ENCODE data around the gene ZNF407. TPM values are rescaled to one million over a fixed set of nuclear protein-coding genes. Genes with fewer than 3 reads are reported as not detected.

The ZNF407 gene
- total RNA-seq, 3 donors from 2014 or later = 13.1 to 13.8 (median 13.4) TPM

DNA sequence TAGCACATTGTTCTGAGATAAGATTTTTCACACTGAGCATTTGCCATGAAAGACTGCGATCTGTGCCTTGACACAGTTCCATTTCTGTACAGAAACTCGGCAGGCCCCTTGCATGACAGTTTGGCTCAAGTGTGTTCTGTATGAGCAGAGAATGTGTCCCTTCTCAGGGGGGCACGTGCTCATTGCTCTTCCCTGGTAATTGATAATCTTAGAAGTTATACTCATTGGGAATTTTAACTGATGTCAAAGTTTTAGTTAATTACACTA lies 440.0 kb downstream of the ZNF407 start:
- H3K36me3 Mint-ChIP-seq (ENCODE audit: insufficient read depth) = peaks cover 3% of the 10 kb centered on the region
- ATAC-seq (no peak), DNase-seq (no peak)
- H3K9me3 Mint-ChIP-seq = no peaks in the 10 kb centered on the region
- H3K4me1 Mint-ChIP-seq (ENCODE audit: low read depth) = no peaks in the 10 kb centered on the region
- no peaks in the 10 kb centered on the region for H3K27me3 Mint-ChIP-seq (ENCODE audit: low read depth)
- no peak overlapping the region for H3K4me3 Mint-ChIP-seq

DNA sequence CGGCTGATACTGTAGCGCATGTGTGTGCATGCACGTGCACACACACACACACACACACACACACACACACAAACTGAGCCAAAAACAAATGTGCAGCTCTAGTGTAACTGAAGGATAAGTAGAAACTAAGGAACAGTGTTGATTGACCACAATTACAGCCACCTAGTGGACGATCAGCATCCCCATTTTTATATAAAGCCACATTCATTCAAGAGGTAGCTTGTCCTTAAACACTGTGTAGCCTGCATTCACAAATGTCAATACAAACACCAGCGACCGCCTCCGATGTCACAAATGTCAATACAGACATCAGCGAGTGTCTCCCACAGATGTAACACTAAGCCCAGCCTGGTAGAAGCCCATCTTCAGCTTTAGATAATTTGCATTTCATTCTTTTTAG lies 443.9 kb downstream of the ZNF407 start:
- no peak for ATAC-seq

DNA sequence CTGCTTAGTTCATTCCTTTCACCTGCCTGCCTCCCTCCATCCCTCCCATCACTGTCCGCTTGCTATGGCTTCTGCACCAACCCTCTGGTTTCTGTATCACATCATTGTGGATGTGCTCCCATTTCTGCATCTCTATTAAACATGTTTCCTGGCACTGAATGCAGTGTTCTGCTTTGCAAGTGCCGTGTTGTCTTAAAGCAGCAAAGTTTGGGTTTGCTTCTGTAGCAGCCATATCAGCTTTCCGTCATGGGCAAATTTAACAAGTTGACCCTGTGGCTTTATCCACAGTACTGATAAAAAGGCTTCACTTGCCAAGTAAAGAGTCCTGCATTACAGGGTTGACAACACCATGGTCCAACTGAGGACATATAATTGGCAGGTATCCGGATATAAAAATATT lies 445.8 kb downstream of the ZNF407 start:
- DNase-seq = no peak
- no peak overlapping the region for H3K4me3 Mint-ChIP-seq
- H3K27me3 Mint-ChIP-seq (ENCODE audit: low read depth) = no peaks in the 10 kb centered on the region
- peaks cover 11% of the 10 kb centered on the region for H3K36me3 Mint-ChIP-seq (ENCODE audit: insufficient read depth)
- H3K9me3 Mint-ChIP-seq = no peaks in the 10 kb centered on the region
- no peaks in the 10 kb centered on the region for H3K4me1 Mint-ChIP-seq (ENCODE audit: low read depth)
- ATAC-seq = no peak

More for the DNA sequence above, 443.9 kb downstream of the ZNF407 start:
- peaks cover 4% of the 10 kb centered on the region for H3K36me3 Mint-ChIP-seq (ENCODE audit: insufficient read depth)
- no peaks in the 10 kb centered on the region for H3K4me1 Mint-ChIP-seq (ENCODE audit: low read depth)
- H3K9me3 Mint-ChIP-seq = no peaks in the 10 kb centered on the region
- H3K27me3 Mint-ChIP-seq (ENCODE audit: low read depth) = no peaks in the 10 kb centered on the region
- DNase-seq = no peak
- H3K4me3 Mint-ChIP-seq = no peak overlapping the region

DNA sequence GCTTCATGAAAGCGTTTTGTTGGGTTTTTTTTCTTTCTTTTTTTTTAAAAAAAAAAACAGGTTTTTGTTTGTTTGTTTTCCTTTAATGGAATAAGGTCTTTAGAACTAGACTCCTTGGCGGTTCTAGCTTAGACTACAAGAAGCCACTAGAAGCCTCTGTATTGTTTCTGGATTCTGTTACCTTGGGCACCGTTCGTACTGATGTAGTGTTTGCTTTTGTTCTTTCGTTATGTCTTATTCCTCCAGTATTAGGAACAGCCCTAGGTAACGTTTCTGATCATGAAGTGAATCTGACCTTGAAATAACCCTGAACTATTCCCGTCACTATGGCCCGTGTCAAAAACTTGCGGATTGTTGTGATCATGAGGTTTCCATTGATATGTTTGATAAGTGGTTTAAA lies 446.6 kb downstream of the ZNF407 start:
- no peak for ATAC-seq
- H3K9me3 Mint-ChIP-seq = no peaks in the 10 kb centered on the region
- H3K4me1 Mint-ChIP-seq (ENCODE audit: low read depth) = no peaks in the 10 kb centered on the region

DNA sequence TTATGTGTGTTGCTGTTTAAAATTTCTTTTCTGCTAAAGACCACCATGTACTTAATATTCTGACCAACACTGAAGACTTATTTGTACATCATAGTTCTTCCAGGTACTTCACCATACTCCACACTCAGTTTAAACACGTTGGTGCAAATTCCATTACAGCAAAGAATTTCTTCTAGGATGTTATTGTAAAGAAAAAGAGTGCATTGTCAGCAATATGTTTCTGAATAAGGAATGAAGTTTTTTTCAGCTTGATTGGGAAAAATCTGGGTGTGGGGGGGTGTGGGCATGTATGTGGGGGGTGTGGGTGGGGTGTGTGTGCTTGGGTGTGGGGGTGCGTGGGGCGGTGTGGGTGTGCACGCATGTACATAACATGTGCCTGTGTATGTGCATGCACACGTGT lies 447.1 kb downstream of the ZNF407 start:
- ATAC-seq = no peak
- Mint-ChIP-seq H3K4me3 (no peak overlapping the region), H3K9me3 (no peaks in the 10 kb centered on the region), H3K36me3 (ENCODE audit: insufficient read depth) (peaks cover 11% of the 10 kb centered on the region), H3K27me3 (ENCODE audit: low read depth) (no peaks in the 10 kb centered on the region), H3K4me1 (ENCODE audit: low read depth) (no peaks in the 10 kb centered on the region)
- DNase-seq = no peak

More for the DNA sequence above, 446.6 kb downstream of the ZNF407 start:
- no peak for DNase-seq
- H3K27me3 Mint-ChIP-seq (ENCODE audit: low read depth) = no peaks in the 10 kb centered on the region
- no peak overlapping the region for H3K4me3 Mint-ChIP-seq
- H3K36me3 Mint-ChIP-seq (ENCODE audit: insufficient read depth) = peaks cover 11% of the 10 kb centered on the region

DNA sequence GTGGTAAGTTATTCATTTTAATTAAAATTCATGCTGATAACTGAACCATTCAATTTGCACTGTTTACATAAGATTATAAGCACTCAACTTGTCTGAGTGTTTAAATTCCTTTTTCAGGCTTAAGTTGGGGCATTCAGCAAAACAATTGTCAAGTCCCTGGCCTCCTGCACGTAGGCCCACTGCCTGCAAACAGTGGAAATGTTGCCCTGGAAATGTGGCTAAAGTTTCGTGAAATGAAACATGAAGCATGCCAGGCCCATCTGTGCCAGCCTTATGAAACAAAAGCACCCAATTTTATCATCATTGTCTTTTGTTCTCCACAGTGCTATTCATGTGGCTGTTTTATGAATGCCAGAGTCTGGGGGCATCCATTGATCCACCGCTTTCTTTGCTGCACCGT lies 447.6 kb downstream of the ZNF407 start:
- ATAC-seq (no peak), DNase-seq (no peak)
- Mint-ChIP-seq H3K27me3 (ENCODE audit: low read depth) (no peaks in the 10 kb centered on the region), H3K9me3 (no peaks in the 10 kb centered on the region), H3K36me3 (ENCODE audit: insufficient read depth) (peaks cover 11% of the 10 kb centered on the region), H3K4me1 (ENCODE audit: low read depth) (no peaks in the 10 kb centered on the region), H3K4me3 (no peak overlapping the region)

DNA sequence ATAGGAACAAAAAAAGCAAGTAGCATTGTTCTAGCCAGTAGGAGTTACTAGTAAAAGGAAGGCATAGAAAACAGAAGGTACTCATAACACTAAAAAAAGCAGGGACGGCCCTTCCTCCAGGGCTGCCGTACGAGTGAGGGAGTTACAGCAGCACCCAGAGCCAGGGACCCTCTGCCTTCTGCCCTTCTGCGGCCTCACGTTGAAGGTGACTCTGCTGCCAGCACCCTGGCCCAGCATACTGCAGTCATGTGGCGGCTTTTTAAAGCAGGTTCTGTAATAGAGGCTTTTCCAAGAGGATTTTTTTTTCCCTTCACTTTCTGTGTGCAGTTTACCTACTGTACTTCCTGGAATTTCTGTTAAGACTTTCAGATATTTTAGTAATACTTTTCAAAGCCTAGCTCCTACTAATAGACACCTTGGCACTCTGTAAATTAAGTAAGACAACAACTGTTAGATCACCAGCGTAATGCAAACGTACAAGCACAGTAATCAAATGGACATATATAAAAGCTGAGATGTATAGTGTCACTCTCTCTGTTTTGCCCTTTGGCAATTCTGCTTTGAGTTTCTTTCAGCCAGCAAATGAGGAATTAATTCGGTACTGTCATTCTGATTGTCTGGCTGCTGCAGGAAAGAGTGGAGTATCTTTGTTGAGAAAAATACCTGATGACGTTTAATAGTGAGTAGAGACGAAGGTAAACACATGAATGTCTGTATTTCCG lies 449.7 kb downstream of the ZNF407 start:
- H3K27me3 Mint-ChIP-seq (ENCODE audit: low read depth) = no peaks in the 10 kb centered on the region
- DNase-seq (no peak), ATAC-seq (no peak)
- H3K9me3 Mint-ChIP-seq = no peaks in the 10 kb centered on the region
- no peaks in the 10 kb centered on the region for H3K4me1 Mint-ChIP-seq (ENCODE audit: low read depth)
- peaks cover 15% of the 10 kb centered on the region for H3K36me3 Mint-ChIP-seq (ENCODE audit: insufficient read depth)
- no peak overlapping the region for H3K4me3 Mint-ChIP-seq

DNA sequence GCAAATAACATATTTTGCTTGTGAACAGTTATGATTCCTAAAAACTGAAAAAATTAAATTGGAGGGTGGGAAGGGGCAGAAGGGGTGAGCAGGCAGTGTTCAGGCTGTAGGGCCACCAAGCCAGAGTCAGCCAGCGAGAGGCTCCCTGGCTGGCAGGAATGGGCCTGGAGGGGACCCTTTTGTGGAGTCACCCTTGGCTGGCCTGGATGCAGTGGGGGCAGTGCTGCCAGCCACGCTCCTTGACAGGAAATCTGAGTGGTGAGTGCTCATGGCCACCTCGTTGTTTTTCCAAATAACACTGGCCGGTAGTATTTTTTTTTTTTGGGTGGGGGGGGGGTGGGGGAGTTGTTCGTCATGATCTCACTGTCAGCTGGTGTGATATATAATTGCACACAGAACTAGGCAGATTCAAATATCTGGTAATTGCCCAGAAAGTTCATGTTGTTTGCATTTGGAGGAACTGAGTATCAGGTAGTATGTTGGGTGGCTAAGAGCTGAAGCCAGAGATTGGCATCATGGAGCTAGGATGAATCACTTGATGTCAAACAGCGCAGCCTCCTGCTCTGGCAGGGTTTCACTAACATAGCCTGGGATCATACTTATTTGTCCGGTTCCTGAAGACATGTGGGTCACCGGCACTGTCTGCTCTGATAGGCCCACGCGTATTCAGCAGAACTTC lies 451.2 kb downstream of the ZNF407 start:
- Mint-ChIP-seq H3K4me1 (ENCODE audit: low read depth) (no peaks in the 10 kb centered on the region), H3K36me3 (ENCODE audit: insufficient read depth) (peaks cover 16% of the 10 kb centered on the region), H3K9me3 (no peaks in the 10 kb centered on the region), H3K27me3 (ENCODE audit: low read depth) (no peaks in the 10 kb centered on the region), H3K4me3 (no peak overlapping the region)
- no peak for DNase-seq
- ATAC-seq = no peak

DNA sequence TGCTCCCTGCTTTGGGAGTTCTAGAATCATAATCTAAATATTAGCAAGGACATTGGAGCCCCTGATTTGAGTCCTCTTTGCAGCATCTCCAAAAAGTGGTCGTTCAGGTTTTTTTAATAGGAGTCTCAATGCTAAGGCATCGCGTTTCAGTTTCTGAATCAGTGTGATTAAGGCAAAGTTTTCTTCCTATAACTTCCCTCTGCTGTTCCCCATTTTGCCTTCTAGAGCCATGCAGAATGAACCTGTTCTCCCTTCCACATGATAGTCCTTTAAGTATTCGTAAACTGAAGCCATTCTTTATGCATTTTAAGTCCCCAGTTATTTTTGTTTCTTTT lies 451.8 kb downstream of the ZNF407 start:
- ATAC-seq = no peak
- no peak for DNase-seq
- H3K9me3 Mint-ChIP-seq = no peaks in the 10 kb centered on the region
- H3K4me1 Mint-ChIP-seq (ENCODE audit: low read depth) = no peaks in the 10 kb centered on the region
- peaks cover 16% of the 10 kb centered on the region for H3K36me3 Mint-ChIP-seq (ENCODE audit: insufficient read depth)
- no peaks in the 10 kb centered on the region for H3K27me3 Mint-ChIP-seq (ENCODE audit: low read depth)
- no peak overlapping the region for H3K4me3 Mint-ChIP-seq

DNA sequence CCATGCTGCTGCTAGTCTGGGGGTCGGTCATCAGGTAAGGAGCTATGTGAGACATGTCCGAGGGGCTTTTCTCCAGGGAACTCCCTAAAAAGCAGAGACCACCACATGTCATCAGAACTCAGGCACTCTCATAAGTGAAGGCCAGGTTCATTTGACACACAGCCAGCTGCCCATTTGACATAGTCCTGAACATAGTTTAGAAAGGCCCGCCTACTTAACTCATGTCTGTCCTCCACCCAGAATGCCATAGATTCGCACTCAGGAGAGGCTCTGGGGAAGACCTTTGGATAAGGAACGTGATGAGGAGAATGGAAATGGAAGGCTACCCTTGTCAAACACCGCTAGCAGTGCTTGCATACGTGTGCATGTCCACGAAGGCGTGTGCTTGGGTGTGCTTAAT lies 454.1 kb downstream of the ZNF407 start:
- DNase-seq (no peak), ATAC-seq (no peak)
- Mint-ChIP-seq H3K4me1 (ENCODE audit: low read depth) (no peaks in the 10 kb centered on the region), H3K27me3 (ENCODE audit: low read depth) (no peaks in the 10 kb centered on the region), H3K9me3 (no peaks in the 10 kb centered on the region), H3K36me3 (ENCODE audit: insufficient read depth) (peaks cover 12% of the 10 kb centered on the region), H3K4me3 (no peak overlapping the region)

DNA sequence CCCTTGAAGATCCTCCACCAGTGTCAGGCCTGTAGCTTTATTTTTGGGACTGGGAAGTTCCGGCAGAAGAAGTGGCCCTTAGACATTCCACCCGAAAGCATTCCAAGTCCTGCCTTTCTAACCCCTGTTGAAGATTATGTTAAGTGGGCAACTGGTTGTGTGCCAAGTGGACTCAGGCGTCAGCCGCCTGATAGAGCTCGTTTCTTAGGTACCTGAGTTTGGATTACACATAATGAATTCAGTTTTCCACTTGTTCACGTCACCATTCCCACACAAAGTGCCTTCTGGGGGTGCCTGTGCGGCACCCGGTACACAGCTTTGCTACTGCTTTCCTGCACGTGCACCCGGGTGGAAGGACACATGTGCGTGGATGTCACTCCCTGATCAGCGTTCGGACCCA lies 454.8 kb downstream of the ZNF407 start:
- Mint-ChIP-seq H3K27me3 (ENCODE audit: low read depth) (no peaks in the 10 kb centered on the region), H3K4me1 (ENCODE audit: low read depth) (no peaks in the 10 kb centered on the region), H3K4me3 (no peak overlapping the region), H3K9me3 (no peaks in the 10 kb centered on the region), H3K36me3 (ENCODE audit: insufficient read depth) (peaks cover 11% of the 10 kb centered on the region)
- ATAC-seq (no peak), DNase-seq (no peak)

DNA sequence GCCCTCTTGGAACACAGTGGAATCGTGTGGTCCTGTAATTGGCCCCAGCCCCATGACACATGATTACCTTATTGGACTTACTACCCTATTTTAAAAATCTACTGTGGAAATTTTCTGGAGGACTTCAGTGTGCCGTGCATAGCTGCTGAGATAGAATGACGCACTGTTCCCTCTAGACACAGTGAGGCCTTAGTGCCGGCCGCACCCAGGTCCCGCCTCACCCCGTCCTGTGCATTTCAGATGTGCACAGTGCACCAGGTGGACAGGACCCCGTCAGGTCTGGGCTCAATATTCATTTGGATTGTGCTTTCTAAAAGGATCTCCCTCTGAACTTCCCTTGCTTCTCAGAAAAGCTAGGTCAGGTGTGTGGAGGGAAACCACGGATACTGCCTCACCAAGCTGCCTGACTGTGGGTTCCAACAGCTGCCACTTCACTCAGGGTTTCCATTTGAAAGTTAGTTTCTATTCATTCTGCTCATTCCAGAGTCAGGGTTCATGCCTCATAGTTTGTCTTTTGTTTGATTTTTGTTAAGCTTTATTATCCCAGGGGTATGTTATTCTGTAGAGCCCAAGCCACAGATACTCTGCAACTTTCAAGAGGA lies 455.5 kb downstream of the ZNF407 start:
- Mint-ChIP-seq H3K4me1 (ENCODE audit: low read depth) (no peaks in the 10 kb centered on the region), H3K9me3 (no peaks in the 10 kb centered on the region), H3K4me3 (no peak overlapping the region), H3K36me3 (ENCODE audit: insufficient read depth) (peaks cover 12% of the 10 kb centered on the region), H3K27me3 (ENCODE audit: low read depth) (no peaks in the 10 kb centered on the region)
- DNase-seq (no peak), ATAC-seq (no peak)

DNA sequence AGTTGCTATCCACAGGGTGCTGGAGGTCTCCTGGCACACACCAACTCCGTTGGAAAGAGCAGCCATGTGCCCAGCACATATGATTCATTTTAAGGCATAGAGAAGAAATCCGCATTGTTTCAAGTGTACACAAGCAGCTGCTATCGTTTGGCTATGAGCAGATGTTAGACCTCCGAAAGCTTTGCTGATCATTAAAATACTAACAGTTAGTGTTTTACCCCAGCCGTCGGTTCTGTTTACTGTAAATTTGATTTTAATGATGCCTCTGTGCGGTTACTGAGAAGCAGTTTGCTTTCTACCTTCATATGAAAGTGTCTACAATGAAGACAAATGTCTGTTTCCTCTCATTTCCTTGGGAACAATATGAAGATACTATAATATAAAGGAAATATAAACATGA lies 456.4 kb downstream of the ZNF407 start:
- H3K36me3 Mint-ChIP-seq (ENCODE audit: insufficient read depth) = peaks cover 8% of the 10 kb centered on the region
- no peak overlapping the region for H3K4me3 Mint-ChIP-seq
- H3K27me3 Mint-ChIP-seq (ENCODE audit: low read depth) = no peaks in the 10 kb centered on the region
- no peak for DNase-seq
- H3K9me3 Mint-ChIP-seq = no peaks in the 10 kb centered on the region
- no peaks in the 10 kb centered on the region for H3K4me1 Mint-ChIP-seq (ENCODE audit: low read depth)
- ATAC-seq = no peak

DNA sequence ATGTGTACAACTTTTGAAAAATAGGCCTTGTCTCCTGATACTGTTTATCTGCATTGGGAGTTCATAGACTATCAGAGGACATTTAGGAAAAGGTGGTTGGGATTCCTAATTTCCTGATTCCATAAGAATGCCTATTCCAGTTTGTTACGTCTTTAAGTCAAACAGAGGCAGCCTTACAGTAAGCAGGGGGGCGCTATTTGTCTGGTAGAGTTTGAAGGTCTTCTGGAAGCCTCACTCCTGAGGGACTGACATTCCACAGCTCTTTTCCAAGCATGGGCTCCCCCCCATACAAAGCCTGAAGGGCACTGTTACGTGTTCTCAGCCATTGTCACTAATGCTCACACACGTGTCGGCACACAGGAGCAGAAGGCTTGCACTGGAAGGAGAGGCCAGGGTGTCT lies 456.9 kb downstream of the ZNF407 start:
- H3K4me3 Mint-ChIP-seq = no peak overlapping the region
- ATAC-seq (no peak), DNase-seq (no peak)
- no peaks in the 10 kb centered on the region for H3K27me3 Mint-ChIP-seq (ENCODE audit: low read depth)
- H3K9me3 Mint-ChIP-seq = no peaks in the 10 kb centered on the region
- peaks cover 8% of the 10 kb centered on the region for H3K36me3 Mint-ChIP-seq (ENCODE audit: insufficient read depth)
- no peaks in the 10 kb centered on the region for H3K4me1 Mint-ChIP-seq (ENCODE audit: low read depth)

DNA sequence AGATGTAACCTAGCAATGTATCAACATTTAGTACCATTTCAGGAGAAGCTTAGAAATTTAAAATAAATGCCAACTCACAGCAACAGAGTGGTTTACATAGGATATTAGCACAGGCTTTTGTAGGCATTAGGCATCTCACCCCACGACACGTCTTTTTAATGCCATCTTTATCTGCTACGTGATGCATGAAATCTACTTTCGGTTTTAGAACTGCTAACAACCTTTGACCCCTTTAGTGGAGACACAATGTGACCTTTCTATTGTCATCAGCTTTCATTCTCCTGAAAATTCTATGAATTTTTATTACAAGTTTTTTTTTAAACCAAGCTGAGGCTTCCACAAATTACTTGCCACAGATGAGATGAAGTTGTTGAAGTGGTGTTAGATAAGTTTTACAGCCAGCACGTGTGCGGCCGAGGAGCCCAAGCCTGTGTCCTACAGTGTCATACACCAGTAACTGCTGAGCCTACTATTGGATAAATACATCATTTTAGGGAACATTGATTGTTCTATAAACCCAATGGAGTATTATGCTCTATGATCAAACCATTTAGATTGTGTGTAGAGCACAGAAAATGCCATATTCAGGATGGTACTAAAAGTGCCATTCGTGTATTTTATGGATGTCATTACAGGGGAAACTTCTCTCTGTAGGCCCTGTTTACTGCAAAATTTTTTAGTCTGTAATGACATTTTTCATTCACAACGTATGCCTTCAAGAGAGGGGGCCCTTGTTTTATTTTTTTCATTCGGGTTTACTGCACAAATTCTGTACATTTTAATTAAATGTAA lies 459.7 kb downstream of the ZNF407 start:
- H3K4me1 Mint-ChIP-seq (ENCODE audit: low read depth) = no peaks in the 10 kb centered on the region
- no peaks in the 10 kb centered on the region for H3K27me3 Mint-ChIP-seq (ENCODE audit: low read depth)
- DNase-seq (no peak), ATAC-seq (no peak)
- no peak overlapping the region for H3K4me3 Mint-ChIP-seq
- peaks cover 15% of the 10 kb centered on the region for H3K36me3 Mint-ChIP-seq (ENCODE audit: insufficient read depth)
- no peaks in the 10 kb centered on the region for H3K9me3 Mint-ChIP-seq
